RPMI7951 (cell line): Measurements from ENCODE around the gene DNAAF5. TPM values are rescaled to one million over a fixed set of nuclear protein-coding genes. Genes with fewer than 3 reads are reported as not detected.
"Not testable (repeated sequence)": the region's sequence is repeated elsewhere in the genome, so short reads cannot be mapped to it uniquely, and the experiment has no call there.

ENCODE experiments used
- DNase-seq: peaks from one replicate; pipeline ENCODE4 v3.0.0-alpha.2; 2012; ENCODE audit warnings: low read depth
- total RNA-seq: library from RNA; depleted of rRNA; stranded (reverse); fragments of >200 nt; shearing (Covaris generic); gene quantifications from 2 replicates; pipeline ENCODE4 v1.2.3, GENCODE V29; 2014

Gene DNAAF5
- total RNA-seq, 1 experiment from 2014 or later = 41.3 TPM

- DNase-seq = no peak
These were observed 2.9 kb downstream of the DNAAF5 start for GRCh38 chr7:729140-730000.

GRCh38 chr7:730501-731439, 4.3 kb downstream of the DNAAF5 start:
- no peak for DNase-seq

GRCh38 chr7:731440-732085, 5.1 kb downstream of the DNAAF5 start:
- no peak for DNase-seq

GRCh38 chr7:732094-732541, 5.6 kb downstream of the DNAAF5 start:
- peak; percentile 29 for DNase-seq

- no peak for DNase-seq
These were observed 6.1 kb downstream of the DNAAF5 start for GRCh38 chr7:732556-732955.

- DNase-seq = no peak
These were observed 7.7 kb downstream of the DNAAF5 start for GRCh38 chr7:734214-734613.

GRCh38 chr7:734808-735207, 8.3 kb downstream of the DNAAF5 start:
- DNase-seq = no peak

- no peak for DNase-seq
These were observed 11.7 kb downstream of the DNAAF5 start for GRCh38 chr7:738241-738640.

- DNase-seq = no peak
These were observed 12.4 kb downstream of the DNAAF5 start for GRCh38 chr7:738723-739454.

GRCh38 chr7:739455-739982, 13.0 kb downstream of the DNAAF5 start:
- DNase-seq = no peak

GRCh38 chr7:739983-740942, 13.8 kb downstream of the DNAAF5 start:
- no peak for DNase-seq

GRCh38 chr7:741191-741671, 14.7 kb downstream of the DNAAF5 start:
- DNase-seq = no peak

- DNase-seq = no peak
These were observed 15.4 kb downstream of the DNAAF5 start for GRCh38 chr7:741850-742249.

GRCh38 chr7:742791-743190, 16.3 kb downstream of the DNAAF5 start:
- DNase-seq = no peak

- DNase-seq = not testable (repeated sequence)
These were observed 17.0 kb downstream of the DNAAF5 start for GRCh38 chr7:743341-744127.

GRCh38 chr7:744128-744520, 17.6 kb downstream of the DNAAF5 start:
- not testable (repeated sequence) for DNase-seq

GRCh38 chr7:744854-745430, 18.4 kb downstream of the DNAAF5 start:
- no peak for DNase-seq

GRCh38 chr7:745431-746154, 19.1 kb downstream of the DNAAF5 start:
- DNase-seq = no peak
